ENCODE results near the gene EPS8L3. TPM values are rescaled to one million over a fixed set of nuclear protein-coding genes. Genes with fewer than 3 reads are reported as not detected.

EPS8L3 gene
- total and polyA plus RNA-seq, 2 of the 4 experiments (the other 2 are of a cell fraction) = not detected

DNA sequence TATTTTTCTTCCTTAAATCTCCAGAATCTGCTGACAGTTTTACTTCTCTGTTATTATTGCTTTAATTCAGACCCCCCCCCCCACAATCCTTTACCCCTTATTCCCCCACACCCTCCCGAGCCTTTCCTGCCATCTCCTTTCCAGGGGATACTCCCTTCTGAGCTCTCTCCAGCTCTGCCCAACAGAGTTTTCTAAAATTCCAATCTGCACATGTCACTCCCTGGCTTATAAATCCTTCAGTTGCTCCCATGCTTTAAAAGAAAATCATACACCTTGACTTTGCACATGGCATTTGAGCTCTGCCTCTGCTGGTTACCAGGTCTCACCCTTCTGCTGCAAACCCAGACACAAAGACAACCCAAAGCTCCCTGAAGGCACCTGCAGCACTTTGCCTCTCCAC lies 11.7 kb upstream of the EPS8L3 start:
- Histone ChIP-seq H3K9me1 (ENCODE audit: insufficient read depth, low read length) (peaks cover 8% of the 10 kb centered on the region; the same call in 1 of the 2 replicates), H2BK20ac (ENCODE audit: low read depth, low read length) (no peak overlapping the region), H4K8ac (ENCODE audit: low read depth in 2 of 2, low read length in 2 of 2) (no peak overlapping the region; a peak in 1 of 4 replicates), H3K4me3 (ENCODE audit: insufficient read depth, low read depth, low read length) (no peak overlapping the region), H3K79me1 (ENCODE audit: low read depth in 1 of 2, low read length in 2 of 2) (no peaks in the 10 kb centered on the region), H3K27me3 (ENCODE audit: control insufficient read depth, insufficient read depth, low read length) (no peaks in the 10 kb centered on the region), H2AFZ (replicated peaks; ENCODE audit: low read length, poor library complexity) (no peak overlapping the region), H3K9me3 (ENCODE audit: control insufficient read depth, insufficient read depth, low read length) (no peaks in the 10 kb centered on the region), H3K27ac (ENCODE audit: insufficient read depth, low read length) (no peak overlapping the region), H3K36me3 (ENCODE audit: control insufficient read depth, insufficient read depth, low read length) (no peaks in the 10 kb centered on the region), H2BK120ac (ENCODE audit: low read depth, low read length) (peak overlapping the region; percentile 63; the same call in 1 of the 2 replicates), H3K56ac (ENCODE audit: extremely low read depth, insufficient read depth, low read length) (no peak overlapping the region), H2AK5ac (ENCODE audit: low read depth, low read length) (peak overlapping the region; percentile 69; the same call in 1 of the 2 replicates), H3K18ac (ENCODE audit: low read depth, low read length) (no peak overlapping the region), H2BK15ac (ENCODE audit: low read depth, low read length) (peak overlapping the region; percentile 23; the same call in 1 of the 3 replicates), H4K91ac (ENCODE audit: insufficient read depth, low read depth, low read length) (no peak overlapping the region), H3K23ac (ENCODE audit: low read depth, low read length) (no peak overlapping the region), H3K4ac (ENCODE audit: low read depth, low read length) (no peak overlapping the region; the same call in 1 of the 2 replicates), H3K4me2 (ENCODE audit: low read depth, low read length) (no peak overlapping the region), H4K20me1 (ENCODE audit: insufficient read depth, low read length) (no peaks in the 10 kb centered on the region), H3K9ac (ENCODE audit: low read depth, low read length) (no peak overlapping the region), H3K4me1 (ENCODE audit: control insufficient read depth, insufficient read depth, low read length) (peaks cover 18% of the 10 kb centered on the region), H3K14ac (replicated peaks; ENCODE audit: low read depth, low read length) (no peak overlapping the region), H4K5ac (ENCODE audit: low read depth, low read length) (no peak overlapping the region), H2AK9ac (replicated peaks; ENCODE audit: low read depth, low read length, poor library complexity) (no peak overlapping the region), H2BK5ac (ENCODE audit: low read depth, low read length, poor library complexity, severe bottlenecking) (no peak overlapping the region)
- peak; percentile 21 for DNase-seq
- BruUV-seq (replicated peaks) = no TSS peak
- dilution Hi-C loops (cut with HindIII; ENCODE audit: low sequenced_read_pairs, unreplicated experiment) (no loop called here), intact Hi-C loops (cut with micrococcal nuclease) (loop anchor here (5.0 kb wide), 1 partner anchor 332 kb away; no protein-coding TSS in a partner anchor), in situ Hi-C loops (cut with MboI; ENCODE audit: low sequenced_read_pairs) (loop anchor here (5.0 to 25.0 kb wide), 2 partner anchors 137 to 212 kb away; partner anchors contain the start of gene CSF1)
- no peak for ATAC-seq (ENCODE audit: low read depth)
- TF ChIP-seq RFX5 (IDR thresholded peaks at IDR 0.05; ENCODE audit: low read depth, low read length) = no peak
- TF ChIP-seq MAFK (IDR thresholded peaks at IDR 0.05; ENCODE audit: low read depth, low read length) = no peak
- TF ChIP-seq, protein P1, sequence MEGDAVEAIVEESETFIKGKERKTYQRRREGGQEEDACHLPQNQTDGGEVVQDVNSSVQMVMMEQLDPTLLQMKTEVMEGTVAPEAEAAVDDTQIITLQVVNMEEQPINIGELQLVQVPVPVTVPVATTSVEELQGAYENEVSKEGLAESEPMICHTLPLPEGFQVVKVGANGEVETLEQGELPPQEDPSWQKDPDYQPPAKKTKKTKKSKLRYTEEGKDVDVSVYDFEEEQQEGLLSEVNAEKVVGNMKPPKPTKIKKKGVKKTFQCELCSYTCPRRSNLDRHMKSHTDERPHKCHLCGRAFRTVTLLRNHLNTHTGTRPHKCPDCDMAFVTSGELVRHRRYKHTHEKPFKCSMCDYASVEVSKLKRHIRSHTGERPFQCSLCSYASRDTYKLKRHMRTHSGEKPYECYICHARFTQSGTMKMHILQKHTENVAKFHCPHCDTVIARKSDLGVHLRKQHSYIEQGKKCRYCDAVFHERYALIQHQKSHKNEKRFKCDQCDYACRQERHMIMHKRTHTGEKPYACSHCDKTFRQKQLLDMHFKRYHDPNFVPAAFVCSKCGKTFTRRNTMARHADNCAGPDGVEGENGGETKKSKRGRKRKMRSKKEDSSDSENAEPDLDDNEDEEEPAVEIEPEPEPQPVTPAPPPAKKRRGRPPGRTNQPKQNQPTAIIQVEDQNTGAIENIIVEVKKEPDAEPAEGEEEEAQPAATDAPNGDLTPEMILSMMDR (conservative IDR thresholded peaks at IDR 0.05; ENCODE audit: low read depth, low read length) = no peak
- no peak for TF ChIP-seq FOS (IDR thresholded peaks at IDR 0.05; ENCODE audit: low read depth, low read length)
- TF ChIP-seq MAZ (IDR thresholded peaks at IDR 0.05; ENCODE audit: borderline replicate concordance, low read depth, low read length) = no peak
- TF ChIP-seq, protein P2, sequence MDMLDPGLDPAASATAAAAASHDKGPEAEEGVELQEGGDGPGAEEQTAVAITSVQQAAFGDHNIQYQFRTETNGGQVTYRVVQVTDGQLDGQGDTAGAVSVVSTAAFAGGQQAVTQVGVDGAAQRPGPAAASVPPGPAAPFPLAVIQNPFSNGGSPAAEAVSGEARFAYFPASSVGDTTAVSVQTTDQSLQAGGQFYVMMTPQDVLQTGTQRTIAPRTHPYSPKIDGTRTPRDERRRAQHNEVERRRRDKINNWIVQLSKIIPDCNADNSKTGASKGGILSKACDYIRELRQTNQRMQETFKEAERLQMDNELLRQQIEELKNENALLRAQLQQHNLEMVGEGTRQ (IDR thresholded peaks at IDR 0.05; ENCODE audit: low read depth, low read length) = no peak
- TF ChIP-seq BHLHE40 (IDR thresholded peaks at IDR 0.05; ENCODE audit: low read depth, low read length) = no peak
- TF ChIP-seq SMC3 (IDR thresholded peaks at IDR 0.05; ENCODE audit: low read depth, low read length) = no peak
- TF ChIP-seq, protein P3, sequence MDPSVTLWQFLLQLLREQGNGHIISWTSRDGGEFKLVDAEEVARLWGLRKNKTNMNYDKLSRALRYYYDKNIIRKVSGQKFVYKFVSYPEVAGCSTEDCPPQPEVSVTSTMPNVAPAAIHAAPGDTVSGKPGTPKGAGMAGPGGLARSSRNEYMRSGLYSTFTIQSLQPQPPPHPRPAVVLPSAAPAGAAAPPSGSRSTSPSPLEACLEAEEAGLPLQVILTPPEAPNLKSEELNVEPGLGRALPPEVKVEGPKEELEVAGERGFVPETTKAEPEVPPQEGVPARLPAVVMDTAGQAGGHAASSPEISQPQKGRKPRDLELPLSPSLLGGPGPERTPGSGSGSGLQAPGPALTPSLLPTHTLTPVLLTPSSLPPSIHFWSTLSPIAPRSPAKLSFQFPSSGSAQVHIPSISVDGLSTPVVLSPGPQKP (IDR thresholded peaks at IDR 0.05; ENCODE audit: borderline replicate concordance, low read depth, low read length) = no peak
- TF ChIP-seq CEBPB (IDR thresholded peaks at IDR 0.05; ENCODE audit: low read depth, low read length) = no peak
- no peak for TF ChIP-seq NFE2L2 (IDR thresholded peaks at IDR 0.05; ENCODE audit: low read depth, low read length)
- TF ChIP-seq CHD1 (IDR thresholded peaks at IDR 0.05; ENCODE audit: low read depth, low read length) = no peak
- TF ChIP-seq MXI1 (IDR thresholded peaks at IDR 0.05; ENCODE audit: borderline replicate concordance, low read depth, low read length) = no peak
- no peak for TF ChIP-seq RAD21 (IDR thresholded peaks at IDR 0.05; ENCODE audit: low read length)
- no peak for TF ChIP-seq RCOR1 (IDR thresholded peaks at IDR 0.05; ENCODE audit: insufficient replicate concordance, low read length)
- TF ChIP-seq POLR2A (IDR thresholded peaks at IDR 0.05; ENCODE audit: low read depth, low read length) = no peak
- CTCF ChIA-PET = interaction anchor here (2.1 to 4.5 kb wide), 3 partner anchors 135 to 209 kb away, joined by 4 to 63 read pairs (median 34); partner anchors contain the start of gene AHCYL1
- no CpG with 5 or more reads among the region's 1 CpG for WGBS, 2 experiments (ENCODE audit: extremely low coverage in 2 of 2, insufficient read length in 1 of 2)
- POLR2A ChIA-PET (ENCODE audit: unreplicated experiment) = no interaction called here

All from IMR-90 (cell line).